GOT3 (cell line): Measurements from ENCODE around the gene C1orf87.
"Not testable (repeated sequence)": the region's sequence is repeated elsewhere in the genome, so short reads cannot be mapped to it uniquely, and the experiment has no call there.

Experiments
- DNase-seq: peaks from one replicate; lab custom pipeline; 2025; ENCODE audit warnings: mixed read lengths; lab: John Stamatoyannopoulos, UW

The C1orf87 gene

GRCh38 chr1:59994302-59995198, 79.0 kb downstream of the C1orf87 start:
- DNase-seq, result no peak

GRCh38 chr1:59992040-59992820, 81.3 kb downstream of the C1orf87 start:
- no peak for DNase-seq

- no peak for DNase-seq
Observed at GRCh38 chr1:59990470-59990869, 83.1 kb downstream of the C1orf87 start.

GRCh38 chr1:59986516-59987310, 86.9 kb downstream of the C1orf87 start:
- no peak for DNase-seq

- DNase-seq, result no peak
Observed at GRCh38 chr1:59985911-59986515, 87.6 kb downstream of the C1orf87 start.

- DNase-seq, result no peak
Observed at GRCh38 chr1:59979666-59980065, 93.9 kb downstream of the C1orf87 start.

- no peak for DNase-seq
Observed at GRCh38 chr1:59978511-59978910, 95.1 kb downstream of the C1orf87 start.

- no peak for DNase-seq
Observed at GRCh38 chr1:59978026-59978425, 95.5 kb downstream of the C1orf87 start.

GRCh38 chr1:59977075-59977410, 96.5 kb downstream of the C1orf87 start:
- no peak for DNase-seq

GRCh38 chr1:59976194-59977074, 97.1 kb downstream of the C1orf87 start:
- DNase-seq, result peak; percentile 15

- DNase-seq, result no peak
Observed at GRCh38 chr1:59973719-59974118, 99.9 kb downstream of the C1orf87 start.

GRCh38 chr1:59972216-59972927, 101.2 kb downstream of the C1orf87 start:
- DNase-seq, result no peak

- DNase-seq, result peak; percentile 31
Observed at GRCh38 chr1:59971464-59971911, 102.1 kb downstream of the C1orf87 start.

- DNase-seq, result not testable (repeated sequence)
Observed at GRCh38 chr1:59969542-59970175, 103.9 kb downstream of the C1orf87 start.

- not testable (repeated sequence) for DNase-seq
Observed at GRCh38 chr1:59968746-59969145, 104.8 kb downstream of the C1orf87 start.

GRCh38 chr1:59967780-59968179, 105.8 kb downstream of the C1orf87 start:
- DNase-seq, result no peak

- no peak for DNase-seq
Observed at GRCh38 chr1:59967141-59967697, 106.4 kb downstream of the C1orf87 start.

GRCh38 chr1:59952065-59952464, 121.5 kb downstream of the C1orf87 start:
- DNase-seq, result no peak

GRCh38 chr1:59949648-59950047, 123.9 kb downstream of the C1orf87 start:
- no peak for DNase-seq
